Measurements from ENCODE around the gene CNKSR2.
"Not testable (repeated sequence)": the region's sequence is repeated elsewhere in the genome, so short reads cannot be mapped to it uniquely, and the experiment has no call there.

Gene CNKSR2

GRCh38 chrX:21524008-21524407 is 149.8 kb downstream of the CNKSR2 start:
- no peak for DNase-seq (ENCODE audit: low read depth)

GRCh38 chrX:21528076-21528475 is 153.9 kb downstream of the CNKSR2 start:
- Histone ChIP-seq H3K9ac (ENCODE audit: low read length) (no peak overlapping the region), H3K27me3 (replicated peaks; ENCODE audit: control insufficient read depth, insufficient read depth, low read length) (no peaks in the 10 kb centered on the region), H3K4me3 (ENCODE audit: low read length) (no peak overlapping the region), H3K4me1 (ENCODE audit: control insufficient read depth, insufficient read depth, low read length) (no peaks in the 10 kb centered on the region), H3K36me3 (ENCODE audit: control insufficient read depth, insufficient read depth, low read length, severe bottlenecking) (no peaks in the 10 kb centered on the region), H3K9me3 (ENCODE audit: control insufficient read depth, low read length) (no peaks in the 10 kb centered on the region)
- DNase-seq (ENCODE audit: low read depth) = no peak

More at GRCh38 chrX:21524008-21524407, 149.8 kb downstream of the CNKSR2 start:
- Histone ChIP-seq H3K9me3 (ENCODE audit: control insufficient read depth, low read length) (no peaks in the 10 kb centered on the region), H3K27me3 (replicated peaks; ENCODE audit: control insufficient read depth, insufficient read depth, low read length) (no peaks in the 10 kb centered on the region), H3K4me3 (ENCODE audit: low read length) (no peak overlapping the region), H3K4me1 (ENCODE audit: control insufficient read depth, insufficient read depth, low read length) (no peaks in the 10 kb centered on the region), H3K9ac (ENCODE audit: low read length) (no peak overlapping the region), H3K36me3 (ENCODE audit: control insufficient read depth, insufficient read depth, low read length, severe bottlenecking) (no peaks in the 10 kb centered on the region)

DNA sequence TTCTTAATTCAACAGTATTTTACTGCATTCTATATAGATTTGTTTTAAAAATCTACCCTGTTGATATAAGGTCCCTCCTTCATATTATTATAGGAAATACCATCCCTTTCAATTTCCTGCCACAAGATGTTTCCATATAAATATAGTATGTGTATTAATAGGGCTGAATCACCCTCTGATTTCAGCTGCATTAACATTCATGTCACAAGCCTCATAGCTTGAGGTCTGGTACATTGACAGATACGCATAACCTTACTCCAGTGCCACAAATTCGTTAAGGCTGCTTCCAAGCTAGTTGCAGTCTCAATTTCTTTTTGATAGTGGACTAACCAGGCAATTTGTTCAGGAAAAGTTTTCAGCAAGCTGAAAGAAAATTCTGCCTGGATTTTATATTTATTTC is 155.6 kb downstream of the CNKSR2 start:
- H3K36me3 ChIP-seq (ENCODE audit: control insufficient read depth, insufficient read depth, low read length, severe bottlenecking) = no peaks in the 10 kb centered on the region
- H3K27me3 ChIP-seq (replicated peaks; ENCODE audit: control insufficient read depth, insufficient read depth, low read length) = no peaks in the 10 kb centered on the region
- no peak overlapping the region for H3K4me3 ChIP-seq (ENCODE audit: low read length)
- H3K9me3 ChIP-seq (ENCODE audit: control insufficient read depth, low read length) = peaks cover 1% of the 10 kb centered on the region
- no peaks in the 10 kb centered on the region for H3K4me1 ChIP-seq (ENCODE audit: control insufficient read depth, insufficient read depth, low read length)
- no peak for DNase-seq (ENCODE audit: low read depth)
- no peak overlapping the region for H3K9ac ChIP-seq (ENCODE audit: low read length)

DNA sequence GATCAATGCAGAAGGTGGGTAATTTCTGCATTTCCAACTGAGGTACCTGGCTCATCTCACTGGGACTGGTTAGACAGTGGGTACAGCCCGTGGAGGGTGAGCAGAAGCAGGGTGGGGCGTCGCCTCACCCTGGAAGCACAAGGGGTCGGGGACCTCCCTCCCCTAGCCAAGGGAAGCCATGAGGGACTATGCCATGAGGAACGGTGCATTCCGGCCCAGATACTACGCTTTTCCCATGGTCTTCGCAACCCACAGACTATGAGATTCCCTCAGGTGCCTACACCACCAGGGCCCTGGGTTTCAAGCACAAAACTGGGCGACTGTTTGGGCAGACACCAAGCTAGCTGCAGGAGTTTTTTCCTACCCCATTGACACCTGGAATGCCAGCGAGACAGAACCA is 170.4 kb downstream of the CNKSR2 start:
- DNase-seq (ENCODE audit: low read depth); H3K9me3 ChIP-seq (ENCODE audit: control insufficient read depth, low read length); H3K4me3 ChIP-seq (ENCODE audit: low read length); H3K9ac ChIP-seq (ENCODE audit: low read length); H3K36me3 ChIP-seq (ENCODE audit: control insufficient read depth, insufficient read depth, low read length, severe bottlenecking); H3K27me3 ChIP-seq (replicated peaks; ENCODE audit: control insufficient read depth, insufficient read depth, low read length); H3K4me1 ChIP-seq (ENCODE audit: control insufficient read depth, insufficient read depth, low read length): not testable (repeated sequence)

DNA sequence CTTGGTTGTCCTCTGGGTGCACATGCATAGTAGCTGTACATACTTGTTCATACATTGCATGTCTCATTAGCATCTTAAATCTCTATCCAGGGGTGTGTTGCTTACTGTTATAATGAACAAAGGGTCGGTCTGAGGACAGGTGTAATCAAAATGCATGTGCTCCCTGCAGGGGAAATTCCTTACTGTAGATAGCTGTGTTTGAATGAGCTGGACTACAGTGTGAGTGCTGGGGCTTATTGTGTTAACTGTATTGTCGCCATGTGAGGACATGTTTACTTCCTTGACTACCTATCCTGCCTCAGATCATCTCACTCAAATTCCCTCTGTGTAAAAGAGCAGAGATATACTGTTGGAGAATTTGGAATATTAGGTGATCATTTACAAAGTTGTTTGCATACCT is 185.2 kb downstream of the CNKSR2 start:
- Histone ChIP-seq H3K9ac (ENCODE audit: low read length) (no peak overlapping the region), H3K9me3 (ENCODE audit: control insufficient read depth, low read length) (peaks cover 9% of the 10 kb centered on the region), H3K4me3 (ENCODE audit: low read length) (no peak overlapping the region), H3K36me3 (ENCODE audit: control insufficient read depth, insufficient read depth, low read length, severe bottlenecking) (no peaks in the 10 kb centered on the region), H3K27me3 (replicated peaks; ENCODE audit: control insufficient read depth, insufficient read depth, low read length) (no peaks in the 10 kb centered on the region), H3K4me1 (ENCODE audit: control insufficient read depth, insufficient read depth, low read length) (no peaks in the 10 kb centered on the region)
- no peak for DNase-seq (ENCODE audit: low read depth)

DNA sequence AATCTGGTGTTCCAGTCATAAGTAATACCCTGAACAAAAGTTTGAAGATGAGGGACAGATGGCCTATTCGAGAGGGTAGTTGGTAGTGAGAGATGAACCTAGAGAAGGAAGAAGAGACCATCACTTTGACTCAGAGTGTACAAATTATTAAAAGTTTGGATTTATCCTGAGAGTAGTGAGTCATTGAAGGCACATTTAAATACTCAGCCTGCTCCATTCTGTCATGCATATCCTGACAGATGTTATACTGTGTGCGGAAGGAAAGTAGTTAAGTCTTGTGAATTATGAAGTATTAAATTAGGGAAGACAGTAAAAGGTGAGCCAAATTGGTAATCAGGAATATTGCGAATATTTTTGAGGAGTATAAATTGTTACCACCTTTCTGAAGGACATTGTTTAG is 190.8 kb downstream of the CNKSR2 start:
- H3K36me3 ChIP-seq (ENCODE audit: control insufficient read depth, insufficient read depth, low read length, severe bottlenecking) = no peaks in the 10 kb centered on the region
- H3K9me3 ChIP-seq (ENCODE audit: control insufficient read depth, low read length) = peaks cover 3% of the 10 kb centered on the region
- no peaks in the 10 kb centered on the region for H3K4me1 ChIP-seq (ENCODE audit: control insufficient read depth, insufficient read depth, low read length)
- no peaks in the 10 kb centered on the region for H3K27me3 ChIP-seq (replicated peaks; ENCODE audit: control insufficient read depth, insufficient read depth, low read length)
- H3K4me3 ChIP-seq (ENCODE audit: low read length) = no peak overlapping the region
- no peak overlapping the region for H3K9ac ChIP-seq (ENCODE audit: low read length)
- DNase-seq (ENCODE audit: low read depth) = no peak

GRCh38 chrX:21574793-21575192 is 200.6 kb downstream of the CNKSR2 start:
- Histone ChIP-seq H3K9ac (ENCODE audit: low read length) (no peak overlapping the region), H3K36me3 (ENCODE audit: control insufficient read depth, insufficient read depth, low read length, severe bottlenecking) (no peaks in the 10 kb centered on the region), H3K4me1 (ENCODE audit: control insufficient read depth, insufficient read depth, low read length) (no peaks in the 10 kb centered on the region), H3K9me3 (ENCODE audit: control insufficient read depth, low read length) (peaks cover 3% of the 10 kb centered on the region), H3K27me3 (replicated peaks; ENCODE audit: control insufficient read depth, insufficient read depth, low read length) (no peaks in the 10 kb centered on the region), H3K4me3 (ENCODE audit: low read length) (no peak overlapping the region)
- no peak for DNase-seq (ENCODE audit: low read depth)

DNA sequence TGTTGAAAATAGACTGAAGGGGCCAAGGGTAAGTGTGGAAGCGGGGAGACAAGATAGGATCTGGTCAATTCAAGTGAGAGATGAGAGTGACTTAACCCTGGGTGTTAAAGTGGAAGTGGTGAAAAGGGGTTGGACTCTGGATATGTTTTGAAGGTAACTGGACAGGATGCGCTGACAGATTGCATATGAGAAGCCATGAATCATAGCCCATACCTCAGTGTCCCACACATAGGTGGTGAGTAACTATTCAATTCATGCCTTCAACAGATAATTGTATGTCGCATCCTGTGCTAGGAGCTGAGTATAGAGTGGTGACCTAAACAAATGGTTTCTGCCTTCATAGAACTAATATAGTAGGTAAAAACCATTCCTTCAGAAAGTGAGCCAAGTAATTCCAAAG is 207.3 kb downstream of the CNKSR2 start:
- DNase-seq (ENCODE audit: low read depth) = no peak

DNA sequence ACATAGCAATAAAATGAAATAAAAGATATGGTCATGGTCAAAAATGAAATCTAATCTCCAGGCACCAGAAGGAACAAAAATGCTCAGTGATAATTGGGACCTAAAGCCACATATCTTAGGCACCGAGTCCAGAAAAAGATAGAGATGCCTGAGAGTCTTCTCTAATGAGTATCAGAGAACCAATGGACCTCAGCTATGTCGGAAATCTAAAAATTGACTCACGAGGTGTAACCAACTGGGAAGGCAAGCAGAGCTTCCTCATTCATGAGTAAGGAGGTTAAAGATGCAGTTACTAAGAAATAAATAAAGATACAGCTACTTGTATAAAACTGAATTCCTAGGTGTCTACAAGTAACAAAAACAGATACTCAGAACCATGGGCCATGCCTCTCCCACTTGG is 211.8 kb downstream of the CNKSR2 start:
- H3K9me3 ChIP-seq (ENCODE audit: control insufficient read depth, low read length) = peaks cover 31% of the 10 kb centered on the region
- H3K9ac ChIP-seq (ENCODE audit: low read length) = no peak overlapping the region
- DNase-seq (ENCODE audit: low read depth) = no peak
- no peaks in the 10 kb centered on the region for H3K27me3 ChIP-seq (replicated peaks; ENCODE audit: control insufficient read depth, insufficient read depth, low read length)
- no peak overlapping the region for H3K4me3 ChIP-seq (ENCODE audit: low read length)
- H3K36me3 ChIP-seq (ENCODE audit: control insufficient read depth, insufficient read depth, low read length, severe bottlenecking) = no peaks in the 10 kb centered on the region
- no peaks in the 10 kb centered on the region for H3K4me1 ChIP-seq (ENCODE audit: control insufficient read depth, insufficient read depth, low read length)

More for the DNA sequence above, 207.3 kb downstream of the CNKSR2 start:
- Histone ChIP-seq H3K4me1 (ENCODE audit: control insufficient read depth, insufficient read depth, low read length) (no peaks in the 10 kb centered on the region), H3K36me3 (ENCODE audit: control insufficient read depth, insufficient read depth, low read length, severe bottlenecking) (no peaks in the 10 kb centered on the region), H3K27me3 (replicated peaks; ENCODE audit: control insufficient read depth, insufficient read depth, low read length) (no peaks in the 10 kb centered on the region), H3K4me3 (ENCODE audit: low read length) (no peak overlapping the region), H3K9ac (ENCODE audit: low read length) (no peak overlapping the region), H3K9me3 (ENCODE audit: control insufficient read depth, low read length) (peaks cover 7% of the 10 kb centered on the region)

DNA sequence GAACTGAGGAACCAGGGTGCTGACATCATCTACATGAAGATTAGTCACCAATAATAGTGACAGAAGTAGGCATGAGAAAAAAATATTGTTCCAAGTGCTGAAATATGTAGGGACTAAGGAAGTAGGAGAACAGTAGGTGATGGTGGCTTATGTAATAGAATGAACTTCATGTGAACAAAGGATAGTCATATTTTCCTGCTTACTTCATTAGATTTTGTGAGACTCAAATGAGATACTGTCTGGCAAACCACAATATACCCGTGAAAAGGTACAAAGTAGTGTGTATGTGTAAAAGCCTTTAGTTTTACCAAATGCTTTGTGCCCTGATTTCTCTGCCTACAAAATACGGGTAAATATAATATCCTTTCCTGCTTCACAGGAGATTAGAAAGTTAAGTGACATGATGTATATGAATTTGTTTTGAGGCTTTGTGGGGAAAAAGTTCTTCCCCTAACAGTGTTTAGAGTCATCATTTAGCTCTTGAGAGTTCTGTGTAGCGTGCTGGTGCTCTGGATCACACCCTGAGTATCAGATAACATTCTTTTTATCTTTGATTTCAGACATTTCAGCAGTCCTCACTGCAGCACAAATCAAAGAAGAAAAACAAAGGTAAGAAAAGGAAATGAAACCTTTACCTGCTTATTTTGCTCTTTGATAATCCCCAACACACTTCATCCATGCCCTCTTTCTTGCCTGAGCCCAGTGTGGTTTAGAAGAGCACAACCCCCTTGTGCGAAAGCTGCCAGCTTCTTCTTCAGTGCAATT is 216.0 kb downstream of the CNKSR2 start:
- no peaks in the 10 kb centered on the region for H3K4me1 ChIP-seq (ENCODE audit: control insufficient read depth, insufficient read depth, low read length)
- H3K9ac ChIP-seq (ENCODE audit: low read length) = no peak overlapping the region
- H3K9me3 ChIP-seq (ENCODE audit: control insufficient read depth, low read length) = peaks cover 39% of the 10 kb centered on the region
- no peak overlapping the region for H3K4me3 ChIP-seq (ENCODE audit: low read length)
- no peaks in the 10 kb centered on the region for H3K27me3 ChIP-seq (replicated peaks; ENCODE audit: control insufficient read depth, insufficient read depth, low read length)
- no peaks in the 10 kb centered on the region for H3K36me3 ChIP-seq (ENCODE audit: control insufficient read depth, insufficient read depth, low read length, severe bottlenecking)
- no peak for DNase-seq (ENCODE audit: low read depth)

GRCh38 chrX:21606002-21606401 is 231.8 kb downstream of the CNKSR2 start:
- Histone ChIP-seq H3K9ac (ENCODE audit: low read length) (no peak overlapping the region), H3K4me1 (ENCODE audit: control insufficient read depth, insufficient read depth, low read length) (no peaks in the 10 kb centered on the region), H3K9me3 (ENCODE audit: control insufficient read depth, low read length) (no peaks in the 10 kb centered on the region), H3K36me3 (ENCODE audit: control insufficient read depth, insufficient read depth, low read length, severe bottlenecking) (no peaks in the 10 kb centered on the region), H3K4me3 (ENCODE audit: low read length) (no peak overlapping the region), H3K27me3 (replicated peaks; ENCODE audit: control insufficient read depth, insufficient read depth, low read length) (no peaks in the 10 kb centered on the region)
- DNase-seq (ENCODE audit: low read depth) = no peak

GRCh38 chrX:21610168-21610567 is 235.9 kb downstream of the CNKSR2 start:
- no peak for DNase-seq (ENCODE audit: low read depth)
- H3K36me3 ChIP-seq (ENCODE audit: control insufficient read depth, insufficient read depth, low read length, severe bottlenecking) = no peaks in the 10 kb centered on the region
- H3K4me1 ChIP-seq (ENCODE audit: control insufficient read depth, insufficient read depth, low read length) = no peaks in the 10 kb centered on the region
- no peaks in the 10 kb centered on the region for H3K9me3 ChIP-seq (ENCODE audit: control insufficient read depth, low read length)
- H3K4me3 ChIP-seq (ENCODE audit: low read length) = no peak overlapping the region
- no peak overlapping the region for H3K9ac ChIP-seq (ENCODE audit: low read length)
- H3K27me3 ChIP-seq (replicated peaks; ENCODE audit: control insufficient read depth, insufficient read depth, low read length) = no peaks in the 10 kb centered on the region
